Measurements from ENCODE around the gene MTF1.
A peak's percentile ranks its signal among the peaks of the same experiment; 100 is the strongest.

Gene MTF1

GRCh38 chr1:37872692-37873091, 13.3 kb upstream of the MTF1 start:
- TF ChIP-seq CTCF (IDR thresholded peaks at IDR 0.05), result no peak

- no peak for TF ChIP-seq CTCF (IDR thresholded peaks at IDR 0.05)
Observed at GRCh38 chr1:37868466-37868865, 9.1 kb upstream of the MTF1 start.

- no peak for TF ChIP-seq CTCF (IDR thresholded peaks at IDR 0.05)
Observed at GRCh38 chr1:37867784-37868183, 8.4 kb upstream of the MTF1 start.

DNA sequence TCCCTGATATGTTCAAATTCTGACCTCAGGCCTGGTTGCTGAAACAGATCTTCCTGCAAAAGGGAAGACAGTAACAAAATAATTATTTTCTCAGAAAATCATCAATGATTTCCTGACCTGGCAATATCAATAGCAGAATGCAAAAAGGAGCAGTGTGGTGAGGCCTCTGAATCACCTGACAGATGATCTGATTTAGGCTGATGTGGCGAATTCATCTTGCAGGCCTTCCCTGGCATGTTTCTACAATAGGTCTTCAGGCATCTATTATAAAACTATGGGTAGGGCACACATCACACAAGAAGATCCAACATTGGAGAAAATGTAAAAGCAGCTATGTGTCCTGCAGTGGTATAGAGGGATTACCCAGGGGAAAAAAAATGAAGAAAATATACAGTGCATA, 7.1 kb upstream of the MTF1 start:
- no peak for TF ChIP-seq CTCF (IDR thresholded peaks at IDR 0.05)

- no peak for TF ChIP-seq CTCF (IDR thresholded peaks at IDR 0.05)
Observed at GRCh38 chr1:37865348-37866120, 6.1 kb upstream of the MTF1 start.

DNA sequence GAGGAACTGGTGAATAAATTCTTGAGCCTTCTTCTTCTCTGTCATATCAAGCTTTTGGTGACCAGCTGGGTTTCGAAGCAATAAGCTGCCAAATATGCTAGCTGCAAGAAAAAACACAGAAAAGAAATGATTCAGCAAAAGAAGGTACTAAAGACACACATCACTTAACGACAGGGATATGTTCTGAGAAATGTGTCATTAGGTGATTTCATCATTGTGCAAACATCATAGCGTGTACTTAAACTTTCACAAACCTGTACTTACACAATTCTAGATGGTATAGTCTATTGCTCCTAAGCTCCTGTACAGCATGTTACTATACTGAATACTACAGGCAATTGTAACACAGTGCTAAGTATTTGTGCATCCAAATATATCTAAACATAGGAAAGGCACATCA, 2.9 kb upstream of the MTF1 start:
- no peak for TF ChIP-seq CTCF (IDR thresholded peaks at IDR 0.05)

- TF ChIP-seq CTCF (IDR thresholded peaks at IDR 0.05), result no peak
Observed at GRCh38 chr1:37861151-37861550, 1.8 kb upstream of the MTF1 start.

GRCh38 chr1:37860346-37860666, 914 bp upstream of the MTF1 start:
- TF ChIP-seq CTCF (IDR thresholded peaks at IDR 0.05), result peak; percentile 9; the same call in 1 of the 2 replicates
